Breast epithelium (tissue), 4 donors: ENCODE data around the gene SYNE1. TPM values are rescaled to one million over a fixed set of nuclear protein-coding genes. Genes with fewer than 3 reads are reported as not detected.
"Not testable (repeated sequence)": the region's sequence is repeated elsewhere in the genome, so short reads cannot be mapped to it uniquely, and the experiment has no call there.

Source experiments
- DNase-seq, 2 donors: peaks; one replicate each; pipeline ENCODE4 v3.0.0-alpha.2; 2019; ENCODE audit warnings: low spot score in 2 of 2
- H3K27ac ChIP-seq, 2 donors: fragments of 200-600 bp; sonication (generic) in 1 of 2; one replicate each; pipeline ENCODE4 v1.5.1; 2016 to 2019; ENCODE audit warnings: mild to moderate bottlenecking in 1 of 2
- H3K27me3 ChIP-seq, 2 donors: fragments of 200-600 bp; sonication (generic) in 1 of 2; one replicate each; pipeline versions ENCODE4 v1.5.1 to v1.6.0; 2017 to 2019; ENCODE audit warnings: control low read depth in 1 of 2, mild to moderate bottlenecking in 1 of 2
- H3K36me3 ChIP-seq: fragments of 200-600 bp; one replicate; pipeline ENCODE4 v1.5.1; 2019
- H3K4me1 ChIP-seq, 2 donors: fragments of 200-600 bp; sonication (generic); one replicate each; pipeline ENCODE4 v1.5.1; 2016 to 2019; ENCODE audit warnings: control low read depth in 1 of 2
- H3K4me3 ChIP-seq, 3 donors: fragments of 200-600 bp; sonication (generic); 1 replicate in 2 of 3; 2 replicates in 1 of 3; pipeline ENCODE4 v1.5.1; 2016 to 2019; ENCODE audit warnings: mild to moderate bottlenecking in 3 of 3, moderate library complexity in 2 of 3
- H3K9me3 ChIP-seq, 2 donors: fragments of 200-600 bp; sonication (generic) in 1 of 2; one replicate each; pipeline ENCODE4 v1.5.1; 2016 to 2019; ENCODE audit warnings: control low read depth in 1 of 2
- POLR2A ChIP-seq: fragments of 450-650 bp; IDR thresholded peaks from one replicate; pipeline ENCODE4 v1.6.1; 2016; ENCODE audit warnings: antibody characterized with exemption, mild to moderate bottlenecking, moderate library complexity
- POLR2AphosphoS5 ChIP-seq, 3 donors: sonication (generic); formaldehyde crosslinking; IDR thresholded peaks; one replicate each; pipeline ENCODE4 v1.6.1; 2017; ENCODE audit warnings: antibody characterized with exemption in 3 of 3
- intact Hi-C: fragments of 100-400 bp; cut with DNase I; formaldehyde crosslinking; loops from one replicate; pipeline ENCODE4 v1.15.1; 2023; ENCODE audit warnings: low total_unique reads
- total RNA-seq, 3 donors: library from RNA; depleted of rRNA; stranded (reverse); fragments of >200 nt; gene quantifications; one replicate each; pipeline ENCODE4 v1.1.0, GENCODE V29; 2016
- TF ChIP-seq, protein P1 (sequence below), 3 donors: fragments of 450-650 bp; IDR thresholded peaks; one replicate each; pipeline ENCODE4 v1.5.1; 2016 to 2017; ENCODE audit warnings: antibody characterized with exemption in 3 of 3, mild to moderate bottlenecking in 3 of 3, moderate library complexity in 3 of 3

Gene SYNE1
- total RNA-seq, 3 donors from 2014 or later: 80.9 to 106 (median 95.7) TPM

DNA sequence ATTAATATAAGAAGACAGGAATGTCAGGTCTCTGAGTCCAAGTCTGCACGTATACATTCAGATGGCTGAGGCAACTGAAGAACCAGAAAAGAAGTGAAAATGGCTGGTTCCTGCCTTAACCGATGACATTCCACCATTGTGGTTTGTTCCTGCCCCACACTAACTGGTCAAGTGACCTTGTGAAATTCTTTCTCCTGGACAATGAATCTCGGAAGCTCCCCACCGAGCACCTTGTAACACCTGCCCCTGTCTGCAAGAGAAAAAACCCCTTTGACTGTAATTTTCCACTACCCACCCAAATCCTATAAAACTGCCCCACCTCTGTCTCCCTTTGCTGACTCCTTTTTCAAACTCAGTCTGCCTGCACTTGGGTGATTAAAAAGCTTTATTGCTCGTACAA, 140.4 kb downstream of the SYNE1 start:
- Histone ChIP-seq H3K36me3 (no peaks in the 10 kb centered on the region), H3K4me1 (no peaks in the 10 kb centered on the region), H3K9me3 (no peaks in the 10 kb centered on the region), H3K27ac (no peak overlapping the region), H3K27me3 (no peaks in the 10 kb centered on the region), H3K4me3 (no peak overlapping the region)
- TF ChIP-seq, protein P1, sequence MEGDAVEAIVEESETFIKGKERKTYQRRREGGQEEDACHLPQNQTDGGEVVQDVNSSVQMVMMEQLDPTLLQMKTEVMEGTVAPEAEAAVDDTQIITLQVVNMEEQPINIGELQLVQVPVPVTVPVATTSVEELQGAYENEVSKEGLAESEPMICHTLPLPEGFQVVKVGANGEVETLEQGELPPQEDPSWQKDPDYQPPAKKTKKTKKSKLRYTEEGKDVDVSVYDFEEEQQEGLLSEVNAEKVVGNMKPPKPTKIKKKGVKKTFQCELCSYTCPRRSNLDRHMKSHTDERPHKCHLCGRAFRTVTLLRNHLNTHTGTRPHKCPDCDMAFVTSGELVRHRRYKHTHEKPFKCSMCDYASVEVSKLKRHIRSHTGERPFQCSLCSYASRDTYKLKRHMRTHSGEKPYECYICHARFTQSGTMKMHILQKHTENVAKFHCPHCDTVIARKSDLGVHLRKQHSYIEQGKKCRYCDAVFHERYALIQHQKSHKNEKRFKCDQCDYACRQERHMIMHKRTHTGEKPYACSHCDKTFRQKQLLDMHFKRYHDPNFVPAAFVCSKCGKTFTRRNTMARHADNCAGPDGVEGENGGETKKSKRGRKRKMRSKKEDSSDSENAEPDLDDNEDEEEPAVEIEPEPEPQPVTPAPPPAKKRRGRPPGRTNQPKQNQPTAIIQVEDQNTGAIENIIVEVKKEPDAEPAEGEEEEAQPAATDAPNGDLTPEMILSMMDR (IDR thresholded peaks at IDR 0.05): no peak
- TF ChIP-seq POLR2A (no peak), POLR2AphosphoS5 (IDR thresholded peaks at IDR 0.05) (no peak)
- DNase-seq: no peak
- intact Hi-C loops: no loop called here

DNA sequence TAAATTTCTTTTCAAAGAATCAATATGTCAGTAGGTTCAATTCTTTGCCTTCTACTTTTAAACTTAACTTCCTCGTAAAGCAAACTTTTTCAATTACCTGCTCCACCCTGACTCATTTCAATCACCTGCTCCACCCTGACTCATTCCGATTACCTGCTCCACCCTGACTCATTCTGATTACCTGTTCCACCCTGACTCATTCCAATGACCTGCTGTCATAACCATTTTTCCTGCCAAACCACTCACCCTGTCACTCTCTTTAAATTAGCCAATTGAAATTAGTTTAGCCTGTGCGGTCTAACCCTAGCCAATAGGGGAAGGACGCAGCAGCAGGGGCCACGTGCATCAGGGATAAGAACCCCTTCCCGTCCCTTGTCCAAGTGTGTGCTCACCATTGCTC, 141.7 kb downstream of the SYNE1 start:
- H3K27ac ChIP-seq, H3K4me3 ChIP-seq, H3K36me3 ChIP-seq, H3K9me3 ChIP-seq, intact Hi-C loops, DNase-seq, H3K27me3 ChIP-seq, H3K4me1 ChIP-seq: not testable (repeated sequence)

DNA sequence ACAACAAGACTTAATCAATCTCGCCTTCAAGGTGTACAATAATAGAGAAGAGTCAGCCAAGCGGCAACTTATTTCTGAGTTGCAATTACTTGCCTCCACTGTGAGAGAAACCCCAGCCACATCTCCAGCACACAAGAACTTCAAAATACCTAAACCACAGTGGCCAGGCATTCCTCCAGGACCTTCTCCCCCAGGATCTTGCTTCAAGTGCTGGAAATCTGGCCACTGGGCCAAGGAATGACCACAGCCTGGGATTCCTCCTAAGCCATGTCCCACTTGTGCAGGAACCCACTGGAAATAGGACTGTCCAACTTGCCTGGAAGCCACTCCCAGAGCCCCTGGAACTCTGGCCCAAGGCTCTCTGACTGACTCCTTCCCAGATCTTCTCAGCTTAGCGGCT, 144.9 kb downstream of the SYNE1 start:
- intact Hi-C loops, DNase-seq, H3K36me3 ChIP-seq, H3K4me3 ChIP-seq, H3K27ac ChIP-seq, H3K4me1 ChIP-seq, H3K27me3 ChIP-seq, H3K9me3 ChIP-seq: not testable (repeated sequence)

DNA sequence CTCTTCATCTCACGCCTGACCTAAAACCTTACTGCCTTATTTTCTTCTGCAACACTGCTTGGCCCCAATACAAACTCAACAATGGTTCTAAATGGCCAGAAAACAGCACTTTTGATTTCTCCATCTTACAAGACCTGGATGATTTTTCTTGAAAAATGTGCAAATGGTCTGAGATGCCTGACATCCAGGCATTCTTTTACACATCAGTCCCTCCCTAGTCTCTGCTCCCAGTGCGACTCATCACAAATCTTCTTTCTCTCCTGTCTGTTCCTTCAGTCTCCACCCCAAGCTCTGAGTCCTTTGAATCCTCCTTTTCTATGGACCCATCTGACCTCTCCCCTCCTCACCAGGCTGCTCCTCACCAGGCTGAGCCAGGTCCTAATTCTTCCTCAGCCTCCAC, 145.7 kb downstream of the SYNE1 start:
- not testable (repeated sequence) for H3K27ac ChIP-seq

DNA sequence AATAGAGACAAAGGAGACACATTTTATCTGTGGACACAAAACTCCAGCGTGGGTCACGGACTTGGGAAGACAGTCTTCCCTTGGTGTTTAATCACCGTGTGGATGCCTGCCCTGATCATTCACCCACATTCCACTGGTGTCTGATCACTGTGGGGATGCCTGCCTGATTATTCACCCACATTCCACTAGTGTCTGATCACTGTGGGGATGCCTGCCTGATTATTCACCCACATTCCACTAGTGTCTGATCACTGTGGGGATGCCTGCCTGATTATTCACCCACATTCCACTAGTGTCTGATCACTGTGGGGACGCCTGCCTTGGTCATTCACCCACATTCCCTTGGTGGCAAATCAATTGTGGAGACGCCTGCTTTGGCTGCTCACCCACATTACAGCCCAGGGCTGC, 146.2 kb downstream of the SYNE1 start:
- H3K4me1 ChIP-seq, H3K9me3 ChIP-seq, DNase-seq, H3K4me3 ChIP-seq, H3K27me3 ChIP-seq, H3K27ac ChIP-seq, intact Hi-C loops, H3K36me3 ChIP-seq: not testable (repeated sequence)

More for the DNA sequence above, 145.7 kb downstream of the SYNE1 start:
- H3K4me3 ChIP-seq, DNase-seq, H3K9me3 ChIP-seq, H3K4me1 ChIP-seq, intact Hi-C loops, H3K27me3 ChIP-seq, H3K36me3 ChIP-seq: not testable (repeated sequence)

DNA sequence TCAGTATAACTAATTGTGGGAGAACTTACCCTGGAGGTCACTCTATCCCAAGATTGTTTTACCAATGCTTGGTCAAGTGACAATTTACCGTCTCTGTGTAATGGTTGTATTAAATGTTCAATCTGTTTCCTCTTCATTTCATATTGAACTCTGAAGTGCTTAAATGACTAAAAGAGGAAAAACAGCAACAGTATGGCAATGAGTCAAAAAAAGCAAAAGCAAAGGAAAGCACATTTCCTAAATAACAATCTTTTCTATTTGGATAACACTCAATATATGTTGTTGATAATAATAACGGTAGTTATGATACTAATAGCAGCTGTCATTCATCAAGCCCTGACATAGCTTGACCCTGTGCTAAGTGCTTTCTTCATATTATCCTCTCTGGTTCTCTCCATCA, 152.4 kb downstream of the SYNE1 start:
- Histone ChIP-seq H3K27ac (no peak overlapping the region), H3K9me3 (no peaks in the 10 kb centered on the region), H3K4me3 (no peak overlapping the region), H3K36me3 (no peaks in the 10 kb centered on the region), H3K4me1 (no peaks in the 10 kb centered on the region), H3K27me3 (no peaks in the 10 kb centered on the region)
- intact Hi-C loops: no loop called here
- no peak for TF ChIP-seq POLR2A
- TF ChIP-seq, protein P1 (IDR thresholded peaks at IDR 0.05): no peak
- no peak for DNase-seq

DNA sequence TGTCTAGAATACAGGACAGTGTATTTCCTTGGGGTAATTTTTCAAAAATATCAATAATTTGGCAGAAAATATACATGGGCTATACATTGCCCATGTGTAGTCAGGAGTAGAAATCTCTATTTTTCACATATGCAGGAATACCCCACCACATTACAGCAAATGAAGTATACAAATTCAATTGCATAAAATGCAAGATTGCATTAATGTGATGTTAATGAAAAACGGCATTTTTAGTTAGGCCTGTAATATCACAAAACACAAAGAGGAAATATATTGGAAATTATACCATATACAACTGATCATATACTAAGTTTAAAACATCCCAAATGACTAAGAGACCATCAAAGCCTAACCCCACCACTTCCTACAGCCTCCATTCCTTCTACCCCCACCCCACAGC, 154.9 kb downstream of the SYNE1 start:
- no peak for DNase-seq
- intact Hi-C loops: no loop called here

More for the DNA sequence above, 154.9 kb downstream of the SYNE1 start:
- Histone ChIP-seq H3K4me1 (no peaks in the 10 kb centered on the region), H3K27ac (no peak overlapping the region), H3K36me3 (no peaks in the 10 kb centered on the region), H3K9me3 (no peaks in the 10 kb centered on the region), H3K27me3 (no peaks in the 10 kb centered on the region), H3K4me3 (no peak overlapping the region)
- TF ChIP-seq POLR2A (no peak), POLR2AphosphoS5 (IDR thresholded peaks at IDR 0.05) (no peak)
- TF ChIP-seq, protein P1 (IDR thresholded peaks at IDR 0.05): no peak
